ENCODE data around the gene LRRC75A. TPM values are rescaled to one million over a fixed set of nuclear protein-coding genes. Genes with fewer than 3 reads are reported as not detected.
"Not testable (repeated sequence)": the region's sequence is repeated elsewhere in the genome, so short reads cannot be mapped to it uniquely, and the experiment has no call there.

Gene LRRC75A
- total RNA-seq, 1 experiment from 2014 or later, result 1.2 TPM

DNA sequence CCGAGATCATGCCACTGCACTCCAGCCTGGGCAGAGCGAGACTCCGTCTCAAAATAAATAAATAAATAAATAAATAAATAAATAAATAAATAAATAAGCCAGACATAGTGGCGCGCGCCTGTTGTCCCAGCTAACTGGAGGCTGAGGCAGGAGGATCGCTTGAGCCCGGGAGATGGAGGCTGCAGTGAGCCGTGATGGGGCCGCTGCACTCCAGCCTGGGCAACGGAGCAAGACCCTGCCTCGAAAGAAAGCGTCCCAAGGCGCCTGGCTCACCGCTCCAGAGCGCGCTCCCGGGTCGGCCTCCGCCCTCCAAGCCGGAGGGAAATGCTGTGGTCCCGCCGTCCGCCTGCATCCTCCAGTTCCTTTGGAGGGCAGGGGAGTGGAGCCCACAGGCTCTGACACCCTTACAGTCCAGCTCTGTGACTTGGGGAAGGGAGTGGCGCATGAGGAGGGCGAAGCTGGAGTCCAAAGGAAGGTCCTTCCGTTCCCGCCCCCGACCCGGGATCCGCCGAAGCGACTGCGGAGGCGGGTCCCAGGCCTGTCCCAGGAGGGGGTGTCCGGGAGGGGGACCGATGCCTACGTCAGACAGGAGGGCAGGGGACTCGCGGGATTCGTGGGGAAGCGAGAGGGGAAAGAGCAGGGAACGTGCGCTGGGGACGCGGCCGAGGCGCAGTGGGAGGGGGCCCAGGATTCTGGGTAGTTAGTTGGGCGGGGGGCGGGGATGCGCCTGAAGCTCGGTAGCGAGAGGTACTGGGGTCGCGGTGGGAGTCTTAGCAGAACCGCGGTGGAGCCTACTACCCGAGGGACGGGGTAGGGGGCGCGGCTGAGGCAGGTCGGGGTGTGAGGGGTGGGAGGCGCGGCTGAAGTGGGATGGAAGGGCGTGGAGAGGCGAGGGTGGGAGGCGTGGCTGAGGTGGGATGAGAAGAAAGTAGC, 85.0 kb downstream of the LRRC75A start:
- CTCF ChIA-PET, result no interaction called here
- Histone ChIP-seq H3K27ac (ENCODE audit: low read length) (peak overlapping the region; percentile 68), H3K4me3 (ENCODE audit: low read depth in 2 of 2, low read length in 2 of 2) (peak overlapping the region; percentile 63 to 73), H3K9me3 (ENCODE audit: control insufficient read depth, insufficient read depth, low read depth, low read length) (no peaks in the 10 kb centered on the region), H3K4me1 (ENCODE audit: control insufficient read depth, insufficient read depth, low read length) (peaks cover 4% of the 10 kb centered on the region; the same call in 1 of the 2 replicates), H3K36me3 (ENCODE audit: control insufficient read depth, insufficient read depth, low read length) (no peaks in the 10 kb centered on the region), H3K27me3 (ENCODE audit: control insufficient read depth, insufficient read depth, low read length) (no peaks in the 10 kb centered on the region)
- intact Hi-C loops (cut with micrococcal nuclease; ENCODE audit: unreplicated experiment), result no loop called here
- ATAC-seq (peak; percentile 90), DNase-seq (ENCODE audit: low read depth, low spot score) (no peak)
- no TSS peak for BruUV-seq (replicated peaks)
- in situ Hi-C loops (cut with HindIII; ENCODE audit: low pct_unique_long_range_greater_than_20kb, low sequenced_read_pairs), result no loop called here
- POLR2A ChIA-PET, result interaction anchor here (0.6 kb wide), 1 partner anchor 33 kb away, joined by 3 read pairs; no protein-coding TSS in a partner anchor
- TF ChIP-seq TCF7L2 (IDR thresholded peaks at IDR 0.05; ENCODE audit: low read depth, low read length) (no peak), SIN3A (IDR thresholded peaks at IDR 0.05; ENCODE audit: borderline replicate concordance, insufficient read depth, low read depth, low read length) (no peak), POLR2AphosphoS5 (IDR thresholded peaks at IDR 0.05; ENCODE audit: low read depth, low read length) (no peak)
- TF ChIP-seq, protein P1, sequence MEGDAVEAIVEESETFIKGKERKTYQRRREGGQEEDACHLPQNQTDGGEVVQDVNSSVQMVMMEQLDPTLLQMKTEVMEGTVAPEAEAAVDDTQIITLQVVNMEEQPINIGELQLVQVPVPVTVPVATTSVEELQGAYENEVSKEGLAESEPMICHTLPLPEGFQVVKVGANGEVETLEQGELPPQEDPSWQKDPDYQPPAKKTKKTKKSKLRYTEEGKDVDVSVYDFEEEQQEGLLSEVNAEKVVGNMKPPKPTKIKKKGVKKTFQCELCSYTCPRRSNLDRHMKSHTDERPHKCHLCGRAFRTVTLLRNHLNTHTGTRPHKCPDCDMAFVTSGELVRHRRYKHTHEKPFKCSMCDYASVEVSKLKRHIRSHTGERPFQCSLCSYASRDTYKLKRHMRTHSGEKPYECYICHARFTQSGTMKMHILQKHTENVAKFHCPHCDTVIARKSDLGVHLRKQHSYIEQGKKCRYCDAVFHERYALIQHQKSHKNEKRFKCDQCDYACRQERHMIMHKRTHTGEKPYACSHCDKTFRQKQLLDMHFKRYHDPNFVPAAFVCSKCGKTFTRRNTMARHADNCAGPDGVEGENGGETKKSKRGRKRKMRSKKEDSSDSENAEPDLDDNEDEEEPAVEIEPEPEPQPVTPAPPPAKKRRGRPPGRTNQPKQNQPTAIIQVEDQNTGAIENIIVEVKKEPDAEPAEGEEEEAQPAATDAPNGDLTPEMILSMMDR (IDR thresholded peaks at IDR 0.05), result no peak; the same call in 1 of the 2 replicates
- TF ChIP-seq, protein P2, sequence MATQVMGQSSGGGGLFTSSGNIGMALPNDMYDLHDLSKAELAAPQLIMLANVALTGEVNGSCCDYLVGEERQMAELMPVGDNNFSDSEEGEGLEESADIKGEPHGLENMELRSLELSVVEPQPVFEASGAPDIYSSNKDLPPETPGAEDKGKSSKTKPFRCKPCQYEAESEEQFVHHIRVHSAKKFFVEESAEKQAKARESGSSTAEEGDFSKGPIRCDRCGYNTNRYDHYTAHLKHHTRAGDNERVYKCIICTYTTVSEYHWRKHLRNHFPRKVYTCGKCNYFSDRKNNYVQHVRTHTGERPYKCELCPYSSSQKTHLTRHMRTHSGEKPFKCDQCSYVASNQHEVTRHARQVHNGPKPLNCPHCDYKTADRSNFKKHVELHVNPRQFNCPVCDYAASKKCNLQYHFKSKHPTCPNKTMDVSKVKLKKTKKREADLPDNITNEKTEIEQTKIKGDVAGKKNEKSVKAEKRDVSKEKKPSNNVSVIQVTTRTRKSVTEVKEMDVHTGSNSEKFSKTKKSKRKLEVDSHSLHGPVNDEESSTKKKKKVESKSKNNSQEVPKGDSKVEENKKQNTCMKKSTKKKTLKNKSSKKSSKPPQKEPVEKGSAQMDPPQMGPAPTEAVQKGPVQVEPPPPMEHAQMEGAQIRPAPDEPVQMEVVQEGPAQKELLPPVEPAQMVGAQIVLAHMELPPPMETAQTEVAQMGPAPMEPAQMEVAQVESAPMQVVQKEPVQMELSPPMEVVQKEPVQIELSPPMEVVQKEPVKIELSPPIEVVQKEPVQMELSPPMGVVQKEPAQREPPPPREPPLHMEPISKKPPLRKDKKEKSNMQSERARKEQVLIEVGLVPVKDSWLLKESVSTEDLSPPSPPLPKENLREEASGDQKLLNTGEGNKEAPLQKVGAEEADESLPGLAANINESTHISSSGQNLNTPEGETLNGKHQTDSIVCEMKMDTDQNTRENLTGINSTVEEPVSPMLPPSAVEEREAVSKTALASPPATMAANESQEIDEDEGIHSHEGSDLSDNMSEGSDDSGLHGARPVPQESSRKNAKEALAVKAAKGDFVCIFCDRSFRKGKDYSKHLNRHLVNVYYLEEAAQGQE (IDR thresholded peaks at IDR 0.05; ENCODE audit: insufficient read depth in 1 of 2, low read depth in 2 of 2, low read length in 1 of 2), result no peak

DNA sequence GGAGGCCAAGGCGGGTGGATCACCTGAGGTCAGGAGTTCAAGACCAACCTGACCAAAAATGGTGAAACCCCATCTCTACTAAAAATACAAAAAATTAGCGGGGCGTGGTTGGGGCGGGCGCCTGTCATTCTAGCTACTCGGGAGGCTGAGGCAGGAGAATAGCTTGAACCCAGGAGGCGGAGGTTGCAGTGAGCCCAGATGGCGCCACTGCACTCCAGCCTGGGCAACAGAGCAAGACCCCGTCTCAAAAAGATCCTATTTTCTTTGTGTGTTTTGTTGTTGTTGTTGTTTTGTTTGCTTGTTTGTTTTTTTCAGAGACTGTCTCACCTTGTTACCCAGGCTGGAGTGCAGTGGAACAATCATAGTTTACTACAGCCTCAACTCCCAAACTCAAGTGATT, 88.1 kb downstream of the LRRC75A start:
- H3K9me3 ChIP-seq (ENCODE audit: control insufficient read depth, insufficient read depth, low read depth, low read length); H3K27ac ChIP-seq (ENCODE audit: low read length); H3K4me1 ChIP-seq (ENCODE audit: control insufficient read depth, insufficient read depth, low read length); POLR2A ChIA-PET; H3K36me3 ChIP-seq (ENCODE audit: control insufficient read depth, insufficient read depth, low read length); ATAC-seq; H3K27me3 ChIP-seq (ENCODE audit: control insufficient read depth, insufficient read depth, low read length); BruUV-seq (replicated peaks); intact Hi-C loops (cut with micrococcal nuclease; ENCODE audit: unreplicated experiment); DNase-seq (ENCODE audit: low read depth, low spot score); in situ Hi-C loops (cut with HindIII; ENCODE audit: low pct_unique_long_range_greater_than_20kb, low sequenced_read_pairs); H3K4me3 ChIP-seq (ENCODE audit: low read depth in 2 of 2, low read length in 2 of 2): not testable (repeated sequence)
- CTCF ChIA-PET, result interaction anchor here (0.6 kb wide), 1 partner anchor 12 kb away, joined by 4 read pairs; no protein-coding TSS in a partner anchor

All from Panc1 (cell line).